Activated naive CD4-positive, alpha-beta T cell treated with anti-CD3 and anti-CD28 coated beads, Interleukin-2, amount 50 U/mL, for 24 hours (primary cell): ENCODE measurements around the gene PIK3R6.

ENCODE experiments used
- H3K27ac Mint-ChIP-seq: one replicate; pipeline ENCODE4 v1.8.0; 2021; ENCODE audit warnings: mild to moderate bottlenecking, mixed read lengths
- H3K27me3 Mint-ChIP-seq: one replicate; pipeline ENCODE4 v1.8.0; 2021; ENCODE audit warnings: mixed read lengths
- H3K36me3 Mint-ChIP-seq: one replicate; pipeline ENCODE4 v1.8.0; 2021; ENCODE audit warnings: mixed read lengths
- H3K4me1 Mint-ChIP-seq: one replicate; pipeline ENCODE4 v1.8.0; 2021; ENCODE audit warnings: mixed read lengths
- H3K4me3 Mint-ChIP-seq: one replicate; pipeline ENCODE4 v1.8.0; 2021; ENCODE audit warnings: mild to moderate bottlenecking, mixed read lengths
- H3K9me3 Mint-ChIP-seq: one replicate; pipeline ENCODE4 v1.8.0; 2021; ENCODE audit warnings: mixed read lengths

The PIK3R6 gene

GRCh38 chr17:8789743-8790142 is 77.7 kb downstream of the PIK3R6 start:
- H3K36me3 Mint-ChIP-seq, result no peaks in the 10 kb centered on the region

GRCh38 chr17:8788998-8789397 is 78.5 kb downstream of the PIK3R6 start:
- H3K9me3 Mint-ChIP-seq, result no peaks in the 10 kb centered on the region
- no peaks in the 10 kb centered on the region for H3K27me3 Mint-ChIP-seq
- H3K27ac Mint-ChIP-seq, result no peak overlapping the region
- H3K4me1 Mint-ChIP-seq, result no peaks in the 10 kb centered on the region
- no peak overlapping the region for H3K4me3 Mint-ChIP-seq
- H3K36me3 Mint-ChIP-seq, result no peaks in the 10 kb centered on the region

More at GRCh38 chr17:8789743-8790142, 77.7 kb downstream of the PIK3R6 start:
- Mint-ChIP-seq H3K4me3 (no peak overlapping the region), H3K4me1 (no peaks in the 10 kb centered on the region), H3K27ac (no peak overlapping the region), H3K27me3 (no peaks in the 10 kb centered on the region), H3K9me3 (no peaks in the 10 kb centered on the region)

- no peaks in the 10 kb centered on the region for H3K27me3 Mint-ChIP-seq
- H3K4me1 Mint-ChIP-seq, result no peaks in the 10 kb centered on the region
- no peaks in the 10 kb centered on the region for H3K9me3 Mint-ChIP-seq
- H3K36me3 Mint-ChIP-seq, result no peaks in the 10 kb centered on the region
- no peak overlapping the region for H3K4me3 Mint-ChIP-seq
- H3K27ac Mint-ChIP-seq, result no peak overlapping the region
These were observed 81.7 kb downstream of the PIK3R6 start for GRCh38 chr17:8785547-8786413.

- Mint-ChIP-seq H3K36me3 (no peaks in the 10 kb centered on the region), H3K4me1 (no peaks in the 10 kb centered on the region), H3K9me3 (no peaks in the 10 kb centered on the region), H3K27me3 (peaks cover 2% of the 10 kb centered on the region), H3K4me3 (no peak overlapping the region), H3K27ac (no peak overlapping the region)
These were observed 85.3 kb downstream of the PIK3R6 start for GRCh38 chr17:8782176-8782575.

GRCh38 chr17:8781776-8782175 is 85.7 kb downstream of the PIK3R6 start:
- H3K36me3 Mint-ChIP-seq, result no peaks in the 10 kb centered on the region
- peaks cover 4% of the 10 kb centered on the region for H3K27me3 Mint-ChIP-seq
- H3K4me1 Mint-ChIP-seq, result no peaks in the 10 kb centered on the region
- no peak overlapping the region for H3K27ac Mint-ChIP-seq
- no peak overlapping the region for H3K4me3 Mint-ChIP-seq
- no peaks in the 10 kb centered on the region for H3K9me3 Mint-ChIP-seq

GRCh38 chr17:8776881-8777280 is 90.6 kb downstream of the PIK3R6 start:
- peaks cover 8% of the 10 kb centered on the region for H3K36me3 Mint-ChIP-seq
- peaks cover 18% of the 10 kb centered on the region for H3K27me3 Mint-ChIP-seq
- H3K4me1 Mint-ChIP-seq, result no peaks in the 10 kb centered on the region

GRCh38 chr17:8776248-8776647 is 91.2 kb downstream of the PIK3R6 start:
- Mint-ChIP-seq H3K4me3 (no peak overlapping the region), H3K4me1 (no peaks in the 10 kb centered on the region), H3K27me3 (peaks cover 18% of the 10 kb centered on the region)

More at GRCh38 chr17:8776881-8777280, 90.6 kb downstream of the PIK3R6 start:
- Mint-ChIP-seq H3K4me3 (no peak overlapping the region), H3K9me3 (peaks cover 12% of the 10 kb centered on the region), H3K27ac (no peak overlapping the region)

GRCh38 chr17:8766731-8767130 is 100.7 kb downstream of the PIK3R6 start:
- H3K27ac Mint-ChIP-seq, result no peak overlapping the region
- H3K4me3 Mint-ChIP-seq, result no peak overlapping the region
- H3K36me3 Mint-ChIP-seq, result no peaks in the 10 kb centered on the region
- H3K9me3 Mint-ChIP-seq, result no peaks in the 10 kb centered on the region
- H3K4me1 Mint-ChIP-seq, result no peaks in the 10 kb centered on the region
- H3K27me3 Mint-ChIP-seq, result no peaks in the 10 kb centered on the region

More at GRCh38 chr17:8776248-8776647, 91.2 kb downstream of the PIK3R6 start:
- Mint-ChIP-seq H3K9me3 (peaks cover 12% of the 10 kb centered on the region), H3K27ac (no peak overlapping the region), H3K36me3 (peaks cover 8% of the 10 kb centered on the region)

GRCh38 chr17:8762012-8762411 is 105.5 kb downstream of the PIK3R6 start:
- Mint-ChIP-seq H3K4me1 (no peaks in the 10 kb centered on the region), H3K27me3 (peaks cover 1% of the 10 kb centered on the region), H3K4me3 (no peak overlapping the region), H3K27ac (no peak overlapping the region), H3K36me3 (peaks cover 1% of the 10 kb centered on the region), H3K9me3 (no peaks in the 10 kb centered on the region)

- Mint-ChIP-seq H3K9me3 (no peaks in the 10 kb centered on the region), H3K36me3 (peaks cover 1% of the 10 kb centered on the region), H3K27ac (no peak within 1 kb of the TSS), H3K4me1 (no peaks in the 10 kb centered on the region), H3K27me3 (peaks cover 1% of the 10 kb centered on the region), H3K4me3 (no peak within 1 kb of the TSS)
These were observed 109.3 kb downstream of the PIK3R6 start, which contains the start of gene SPDYE4 for GRCh38 chr17:8758137-8758596. SPDYE4 (minus strand) TSS chr17:8758546; CDS start chr17:8758382, 164 bp downstream.

GRCh38 chr17:8757189-8757588 is 110.3 kb downstream of the PIK3R6 start:
- Mint-ChIP-seq H3K27me3 (peaks cover 1% of the 10 kb centered on the region), H3K4me3 (no peak overlapping the region), H3K36me3 (peaks cover 1% of the 10 kb centered on the region), H3K27ac (no peak overlapping the region), H3K4me1 (no peaks in the 10 kb centered on the region), H3K9me3 (no peaks in the 10 kb centered on the region)

- Mint-ChIP-seq H3K4me1 (no peaks in the 10 kb centered on the region), H3K27me3 (no peaks in the 10 kb centered on the region), H3K9me3 (no peaks in the 10 kb centered on the region), H3K4me3 (no peak overlapping the region), H3K36me3 (no peaks in the 10 kb centered on the region), H3K27ac (peak overlapping the region; percentile 70)
These were observed 111.8 kb downstream of the PIK3R6 start for GRCh38 chr17:8755590-8756255.

GRCh38 chr17:8754890-8755289 is 112.6 kb downstream of the PIK3R6 start:
- Mint-ChIP-seq H3K36me3 (no peaks in the 10 kb centered on the region), H3K4me1 (no peaks in the 10 kb centered on the region), H3K9me3 (no peaks in the 10 kb centered on the region), H3K27ac (no peak overlapping the region), H3K27me3 (no peaks in the 10 kb centered on the region), H3K4me3 (no peak overlapping the region)

- no peaks in the 10 kb centered on the region for H3K9me3 Mint-ChIP-seq
- H3K4me1 Mint-ChIP-seq, result no peaks in the 10 kb centered on the region
- no peaks in the 10 kb centered on the region for H3K36me3 Mint-ChIP-seq
- no peak overlapping the region for H3K27ac Mint-ChIP-seq
- no peaks in the 10 kb centered on the region for H3K27me3 Mint-ChIP-seq
- no peak overlapping the region for H3K4me3 Mint-ChIP-seq
These were observed 113.5 kb downstream of the PIK3R6 start for GRCh38 chr17:8753976-8754440.

GRCh38 chr17:8753136-8753975 is 114.1 kb downstream of the PIK3R6 start:
- H3K4me1 Mint-ChIP-seq, result peaks cover 2% of the 10 kb centered on the region
- H3K36me3 Mint-ChIP-seq, result no peaks in the 10 kb centered on the region
- no peak overlapping the region for H3K4me3 Mint-ChIP-seq
- H3K27ac Mint-ChIP-seq, result no peak overlapping the region
- no peaks in the 10 kb centered on the region for H3K9me3 Mint-ChIP-seq
- no peaks in the 10 kb centered on the region for H3K27me3 Mint-ChIP-seq
